Right hindlimb (tissue), 1 donor: ENCODE data around the gene B4GALT5.
A peak's percentile ranks its signal among the peaks of the same experiment; 100 is the strongest.
"Not testable (repeated sequence)": the region's sequence is repeated elsewhere in the genome, so short reads cannot be mapped to it uniquely, and the experiment has no call there.

ENCODE experiments used
- DNase-seq: peaks from one replicate; pipeline ENCODE4 v3.0.0-alpha.2; 2018

B4GALT5 gene, protein sequence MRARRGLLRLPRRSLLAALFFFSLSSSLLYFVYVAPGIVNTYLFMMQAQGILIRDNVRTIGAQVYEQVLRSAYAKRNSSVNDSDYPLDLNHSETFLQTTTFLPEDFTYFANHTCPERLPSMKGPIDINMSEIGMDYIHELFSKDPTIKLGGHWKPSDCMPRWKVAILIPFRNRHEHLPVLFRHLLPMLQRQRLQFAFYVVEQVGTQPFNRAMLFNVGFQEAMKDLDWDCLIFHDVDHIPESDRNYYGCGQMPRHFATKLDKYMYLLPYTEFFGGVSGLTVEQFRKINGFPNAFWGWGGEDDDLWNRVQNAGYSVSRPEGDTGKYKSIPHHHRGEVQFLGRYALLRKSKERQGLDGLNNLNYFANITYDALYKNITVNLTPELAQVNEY

DNA sequence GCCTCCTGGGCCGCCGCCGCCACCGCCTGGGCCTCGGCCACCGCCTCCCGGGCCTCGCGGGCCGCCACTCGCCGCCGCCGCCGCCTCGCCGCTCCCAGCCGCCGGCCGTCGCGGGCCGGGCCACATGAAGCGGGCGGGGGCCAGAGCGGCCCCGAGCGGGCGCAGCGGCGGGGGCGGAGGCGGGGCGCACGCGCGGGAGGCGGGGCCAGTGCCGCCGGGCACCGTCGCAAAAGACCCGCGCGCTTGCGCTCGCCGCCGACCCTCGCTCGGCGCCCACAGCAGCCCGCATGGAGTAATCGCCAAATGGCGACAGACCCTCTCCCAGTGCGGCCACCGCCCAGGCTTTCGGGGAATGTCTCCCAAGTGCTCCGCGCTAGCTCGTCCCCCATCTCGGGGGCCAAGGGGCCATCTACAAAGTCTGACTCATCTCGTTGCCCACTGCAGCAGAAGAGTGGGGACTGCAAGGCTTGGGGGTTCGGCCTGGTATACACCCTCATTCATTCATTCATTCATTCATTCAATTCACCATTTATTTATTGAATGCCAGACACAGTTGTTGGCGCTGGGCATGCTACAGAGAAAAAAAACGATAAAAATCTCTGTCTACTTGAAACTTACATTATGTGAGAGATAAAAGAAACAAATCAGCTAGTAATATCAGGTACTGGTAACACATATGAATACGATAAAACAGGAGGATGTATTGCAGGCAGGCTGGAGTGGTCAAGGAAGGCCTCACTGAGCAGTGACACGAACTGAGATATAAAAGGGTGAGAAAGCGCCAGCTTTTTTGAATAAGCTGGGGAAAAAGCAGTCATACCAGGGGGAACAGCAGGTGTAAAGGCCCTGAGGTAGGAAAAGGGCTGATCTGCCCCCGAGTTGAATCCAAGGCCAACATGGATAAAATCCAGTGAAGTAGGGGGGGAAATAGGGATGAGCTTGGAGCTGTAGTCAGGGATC, at the start of gene B4GALT5:
Gene B4GALT5, minus strand, starts transcription at position 126 of the 960 bp plus-strand sequence. CDS start 188 bp downstream, outside the sequence.
- DNase-seq = peak; percentile 90

DNA sequence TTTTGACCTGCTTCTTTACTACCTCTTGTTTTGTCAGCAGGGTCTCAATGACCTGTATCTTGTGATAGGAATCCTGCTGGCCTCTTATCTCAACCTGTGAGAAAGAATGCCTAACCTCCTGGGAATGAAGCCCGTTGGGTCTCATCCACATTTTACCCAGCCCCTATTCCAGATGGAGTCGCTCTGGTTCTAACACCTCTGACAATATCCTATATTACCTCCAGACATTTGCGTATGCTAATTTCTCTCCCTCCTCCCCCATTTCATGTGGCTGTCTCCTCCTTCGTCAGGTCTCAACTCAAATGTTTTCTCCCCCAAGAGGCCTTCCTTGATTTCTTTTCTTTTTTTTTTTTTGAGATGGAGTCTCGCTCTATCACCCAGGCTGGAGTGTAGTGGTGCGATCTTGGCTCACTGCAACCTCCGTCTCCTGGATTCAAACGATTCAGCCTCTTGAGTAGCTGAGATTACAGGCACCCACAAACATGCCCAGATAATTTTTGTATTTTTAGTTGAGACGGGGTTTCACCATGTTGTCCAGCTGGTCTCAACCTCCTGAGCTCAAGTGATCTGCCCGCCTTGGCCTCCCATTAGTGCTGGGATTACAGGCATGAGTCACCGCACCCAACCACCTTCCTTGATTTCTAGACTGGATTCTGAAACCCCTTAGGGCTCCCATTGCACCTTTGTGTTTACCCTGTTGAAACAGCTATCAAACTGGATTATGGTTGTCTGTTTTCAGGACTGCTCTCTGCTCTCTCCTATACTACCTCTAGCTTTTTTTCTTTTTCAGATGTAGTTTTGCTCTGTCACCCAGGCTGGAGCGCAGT, 49.5 kb upstream of the B4GALT5 start:
- no peak for DNase-seq

DNA sequence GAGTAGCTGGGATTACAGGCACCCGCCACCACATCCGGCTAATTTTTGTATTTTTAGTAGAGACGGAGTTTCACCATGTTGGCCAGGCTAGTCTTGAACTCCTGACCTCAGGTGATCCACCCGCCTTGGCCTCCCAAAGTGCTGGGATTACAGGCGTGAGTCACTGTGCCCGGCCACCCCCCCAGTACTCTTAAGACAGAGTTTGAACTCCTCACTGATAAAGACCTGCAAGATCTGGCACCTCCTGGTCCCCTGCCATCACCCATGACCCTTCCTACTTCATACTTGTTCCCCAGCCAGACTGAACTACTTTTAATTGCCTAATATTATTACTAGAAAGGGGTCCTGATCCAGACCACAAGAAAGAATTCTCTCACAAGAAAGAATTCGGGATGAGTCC, 48.2 kb upstream of the B4GALT5 start:
- not testable (repeated sequence) for DNase-seq

DNA sequence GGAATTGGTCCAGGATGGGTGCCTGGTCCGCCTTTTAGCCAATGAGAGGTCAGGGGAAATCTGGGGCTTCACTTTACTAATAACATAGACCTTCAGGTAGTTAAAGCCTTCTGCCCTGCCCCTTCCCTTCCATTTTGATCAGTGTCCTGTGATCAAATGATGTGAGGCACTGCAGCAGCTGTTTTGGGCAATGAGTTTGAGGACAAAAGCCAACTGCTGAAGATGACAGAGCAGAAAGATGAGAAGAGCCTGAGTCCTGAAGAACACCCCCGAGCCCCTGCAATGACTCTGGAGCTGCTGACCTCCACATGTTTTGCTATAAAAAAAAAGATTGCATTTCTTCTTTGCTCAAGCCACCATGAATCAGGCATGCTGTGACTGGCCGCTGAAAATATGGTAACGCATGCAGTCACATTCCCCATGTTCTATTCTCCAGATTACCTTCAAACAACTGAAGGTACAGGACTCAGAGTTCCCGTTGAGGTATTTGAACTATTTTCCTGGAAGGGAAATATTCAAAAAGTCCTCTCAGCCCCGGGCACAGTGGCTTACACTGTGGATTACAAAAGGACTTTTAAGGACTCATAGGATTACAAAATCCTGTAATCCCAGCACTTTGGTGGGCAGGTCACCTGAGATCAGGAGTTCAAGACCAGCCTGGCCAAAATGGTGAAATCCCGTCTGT, 45.7 kb upstream of the B4GALT5 start:
- no peak for DNase-seq

DNA sequence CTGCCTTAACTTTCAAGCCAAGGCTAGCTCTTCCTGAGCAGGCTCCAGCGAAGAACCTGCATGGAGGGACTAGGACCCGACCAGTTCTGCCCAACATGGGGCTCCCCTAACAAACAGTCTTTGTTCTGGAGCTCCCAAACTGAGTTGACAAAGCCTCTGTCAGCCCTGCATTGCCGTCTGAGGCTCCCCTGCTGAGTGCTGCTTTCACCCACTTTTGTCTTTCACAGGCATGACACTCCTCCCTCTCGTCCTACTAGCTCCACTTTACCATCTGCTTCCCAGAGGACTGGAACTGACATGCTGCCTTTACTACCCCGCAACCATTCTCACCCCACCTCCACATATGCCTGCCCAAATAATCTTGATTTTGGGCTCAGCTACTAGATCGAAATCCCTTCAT, 45.1 kb upstream of the B4GALT5 start:
- DNase-seq = no peak

DNA sequence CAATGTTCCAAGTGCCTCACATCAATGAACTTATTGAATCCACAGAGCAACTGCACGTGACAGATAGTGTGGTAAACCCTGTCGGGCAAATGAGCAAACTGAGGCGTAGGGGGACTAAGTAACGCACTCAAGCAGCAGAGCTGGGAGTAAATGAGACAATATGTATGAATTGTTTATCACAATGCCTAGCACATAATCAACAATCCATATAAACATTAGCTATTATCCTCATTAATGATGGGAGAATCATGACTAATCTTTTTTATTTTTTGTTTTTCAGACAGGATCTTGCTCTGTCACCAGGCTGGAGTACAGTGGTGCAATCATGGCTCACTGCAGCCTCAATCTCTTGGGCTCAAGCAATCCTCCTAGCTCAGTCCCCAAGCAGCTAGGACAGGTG, 43.9 kb upstream of the B4GALT5 start:
- no peak for DNase-seq

DNA sequence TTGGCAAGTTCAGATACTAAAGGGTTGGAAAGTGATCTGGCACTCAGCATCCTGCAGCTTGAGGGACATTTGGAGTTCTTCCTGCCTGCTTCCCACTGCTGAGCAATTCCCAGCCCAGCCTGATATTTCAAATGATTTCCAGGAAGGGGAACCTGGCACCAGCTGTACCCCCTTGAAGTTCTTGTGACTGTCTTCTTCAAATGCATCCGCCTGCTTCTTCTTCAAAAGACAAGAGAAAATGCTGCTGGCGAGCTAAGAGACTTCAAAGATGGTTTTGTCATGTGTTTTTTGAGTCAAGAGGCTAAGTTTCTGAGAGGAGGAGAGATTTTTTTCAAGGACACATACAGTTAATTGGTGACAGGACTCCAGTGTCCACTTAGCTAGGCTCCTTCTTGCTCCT, 42.6 kb upstream of the B4GALT5 start:
- DNase-seq = no peak

DNA sequence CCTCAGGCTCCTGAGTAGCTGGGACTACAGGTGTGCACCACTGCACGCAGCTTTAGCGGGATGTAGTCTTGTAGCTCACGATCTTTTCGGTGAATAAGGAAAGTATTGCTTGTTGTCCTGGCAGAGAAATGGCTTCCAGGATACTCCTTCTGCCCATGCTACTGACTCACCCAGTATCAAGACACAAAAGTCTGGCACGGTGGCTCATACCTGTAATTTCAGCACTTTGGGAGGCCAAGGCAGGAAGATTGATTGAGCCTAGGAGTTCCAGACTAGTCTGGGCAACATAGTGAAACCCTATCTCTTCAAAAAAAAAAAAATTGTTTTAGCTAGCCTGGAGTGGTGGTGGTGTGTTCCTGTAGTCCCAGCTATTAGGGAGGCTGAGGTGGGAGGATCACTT, 40.9 kb upstream of the B4GALT5 start:
- DNase-seq = no peak

DNA sequence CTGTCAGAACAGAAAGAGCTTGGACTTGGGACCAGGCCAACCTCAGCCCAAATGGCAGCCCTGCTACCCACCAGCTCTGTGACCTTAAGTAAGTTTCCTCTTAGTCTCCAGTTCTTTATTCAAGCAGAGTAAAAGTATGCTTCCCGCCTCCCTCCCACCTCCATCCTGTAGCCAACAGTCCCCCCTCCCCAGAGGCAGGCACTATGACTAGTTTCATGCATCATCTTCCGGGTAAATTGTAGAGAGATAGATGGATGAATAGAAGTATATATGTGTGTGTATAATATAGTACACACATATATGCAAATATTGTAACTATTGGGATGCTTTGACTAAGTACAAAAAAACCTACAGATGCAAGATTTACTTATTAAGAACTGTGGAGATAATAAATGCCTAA, 39.5 kb upstream of the B4GALT5 start:
- no peak for DNase-seq

DNA sequence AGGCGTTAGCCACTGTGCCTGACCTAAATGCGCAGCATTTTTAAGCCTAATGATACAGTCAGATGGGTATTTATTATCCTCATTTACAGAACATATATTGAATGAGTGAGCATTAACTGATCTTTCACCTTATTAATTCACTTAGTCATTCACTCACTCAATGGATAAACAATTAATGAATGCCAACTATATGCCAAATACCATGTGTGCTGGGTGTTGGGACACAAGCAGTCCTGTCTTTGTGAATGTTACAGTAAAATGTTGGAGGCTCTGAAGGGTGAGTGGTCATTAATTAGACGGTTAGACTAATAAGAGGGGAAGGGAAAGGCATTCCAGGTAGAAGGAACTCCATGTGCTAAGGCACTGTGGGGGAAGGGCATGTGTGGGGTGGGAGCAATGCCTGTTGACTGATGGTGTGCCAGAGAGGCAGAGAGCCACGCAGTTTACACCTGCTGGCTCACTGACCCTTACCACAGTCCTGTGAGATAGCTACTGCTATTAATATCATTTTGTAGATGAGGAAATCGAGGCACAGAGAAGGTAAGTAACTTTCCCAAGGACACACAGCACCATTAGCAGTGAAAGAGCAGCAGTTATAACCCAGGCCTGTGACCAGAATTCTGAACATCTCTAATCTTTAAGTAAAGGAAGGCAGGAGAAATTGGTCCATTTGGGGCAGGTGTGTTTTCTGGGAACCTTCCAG, 38.7 kb upstream of the B4GALT5 start:
- no peak for DNase-seq

DNA sequence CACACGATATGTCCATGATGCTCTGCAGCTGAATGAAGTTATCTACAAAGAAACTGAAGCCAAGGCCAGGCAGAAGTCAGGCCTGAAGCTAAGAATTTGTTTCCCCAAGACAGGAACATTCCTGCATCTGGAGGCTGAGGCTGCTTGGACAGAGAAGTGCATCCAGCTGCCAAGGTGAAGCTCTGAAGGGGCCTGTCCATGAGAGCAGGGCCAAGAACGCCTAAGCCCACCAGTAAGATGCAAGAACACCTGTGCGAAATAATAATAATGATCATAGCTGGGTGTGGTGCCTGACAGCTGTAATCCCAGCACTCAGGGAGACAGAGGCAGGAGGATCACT, 37.7 kb upstream of the B4GALT5 start:
- peak; percentile 65 for DNase-seq

DNA sequence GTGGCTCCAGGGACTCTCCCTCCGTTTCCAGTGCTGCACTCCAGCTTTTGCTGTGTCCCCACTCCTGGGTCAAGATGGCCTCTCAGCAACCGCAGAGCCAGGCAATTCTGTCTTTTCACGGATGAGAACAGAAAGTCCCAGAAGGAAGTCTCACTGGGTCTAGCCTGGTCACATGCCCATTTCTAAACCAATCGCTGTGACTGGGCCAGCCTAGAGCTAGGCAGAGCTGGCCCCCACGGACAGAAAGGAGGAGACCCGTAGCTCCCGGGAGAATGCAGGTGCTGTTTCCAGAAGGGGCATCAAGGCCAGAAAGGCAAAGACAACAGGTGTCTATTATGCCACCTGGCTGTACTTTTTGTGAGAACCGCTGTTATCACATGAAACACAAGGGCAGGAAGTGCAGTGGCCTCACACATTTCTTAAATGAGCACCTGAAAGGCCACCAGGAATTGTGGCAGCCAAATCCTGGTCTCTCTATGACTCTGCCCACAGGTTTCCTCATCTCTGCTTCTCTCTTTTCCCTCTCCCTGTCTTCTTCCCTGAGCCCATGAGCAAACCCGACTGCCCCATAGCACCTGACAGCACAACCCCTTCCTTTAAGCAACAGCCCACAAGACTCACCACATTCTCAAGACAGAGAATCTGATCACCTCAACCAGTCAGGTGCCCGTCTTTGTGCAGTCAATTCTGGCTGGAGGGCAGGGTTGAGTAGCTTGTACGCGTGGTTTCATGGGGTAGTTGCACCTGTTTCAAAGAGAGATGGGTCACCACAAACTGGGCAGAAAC, 37.1 kb upstream of the B4GALT5 start:
- DNase-seq = no peak

DNA sequence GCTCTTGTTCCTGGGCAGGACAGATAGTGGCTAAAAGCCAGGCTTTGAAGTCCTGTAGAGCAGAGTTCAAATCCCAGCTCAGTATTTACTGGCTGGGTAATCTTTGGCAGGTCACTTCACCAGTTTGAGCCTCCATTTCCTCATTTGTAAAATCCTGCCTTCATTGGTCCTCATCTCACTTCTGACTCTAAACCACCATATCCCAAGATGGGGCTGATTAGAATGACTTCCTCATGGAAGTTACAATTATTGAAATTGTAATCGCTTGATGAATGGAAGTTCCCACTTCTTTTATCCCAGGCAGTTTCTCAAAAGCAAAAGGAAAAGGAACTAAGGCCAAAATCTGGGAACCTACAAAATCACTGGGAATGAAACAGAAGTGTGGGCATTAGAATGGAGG, 35.9 kb upstream of the B4GALT5 start:
- DNase-seq = no peak

DNA sequence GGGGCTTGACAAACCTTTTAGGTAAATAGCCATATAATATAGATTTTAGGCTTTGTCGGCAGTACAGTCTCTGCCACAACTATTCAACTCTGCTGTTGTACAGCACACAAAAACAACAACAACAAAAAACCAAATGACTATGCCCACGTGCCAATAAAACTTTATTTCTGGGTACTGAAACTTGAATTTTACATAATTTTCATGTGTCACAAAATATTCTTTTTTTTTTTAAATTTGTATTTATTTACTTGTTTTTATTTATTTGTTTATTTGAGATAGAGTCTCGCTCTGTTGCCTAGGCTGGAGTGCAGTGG, 34.8 kb upstream of the B4GALT5 start:
- no peak for DNase-seq

DNA sequence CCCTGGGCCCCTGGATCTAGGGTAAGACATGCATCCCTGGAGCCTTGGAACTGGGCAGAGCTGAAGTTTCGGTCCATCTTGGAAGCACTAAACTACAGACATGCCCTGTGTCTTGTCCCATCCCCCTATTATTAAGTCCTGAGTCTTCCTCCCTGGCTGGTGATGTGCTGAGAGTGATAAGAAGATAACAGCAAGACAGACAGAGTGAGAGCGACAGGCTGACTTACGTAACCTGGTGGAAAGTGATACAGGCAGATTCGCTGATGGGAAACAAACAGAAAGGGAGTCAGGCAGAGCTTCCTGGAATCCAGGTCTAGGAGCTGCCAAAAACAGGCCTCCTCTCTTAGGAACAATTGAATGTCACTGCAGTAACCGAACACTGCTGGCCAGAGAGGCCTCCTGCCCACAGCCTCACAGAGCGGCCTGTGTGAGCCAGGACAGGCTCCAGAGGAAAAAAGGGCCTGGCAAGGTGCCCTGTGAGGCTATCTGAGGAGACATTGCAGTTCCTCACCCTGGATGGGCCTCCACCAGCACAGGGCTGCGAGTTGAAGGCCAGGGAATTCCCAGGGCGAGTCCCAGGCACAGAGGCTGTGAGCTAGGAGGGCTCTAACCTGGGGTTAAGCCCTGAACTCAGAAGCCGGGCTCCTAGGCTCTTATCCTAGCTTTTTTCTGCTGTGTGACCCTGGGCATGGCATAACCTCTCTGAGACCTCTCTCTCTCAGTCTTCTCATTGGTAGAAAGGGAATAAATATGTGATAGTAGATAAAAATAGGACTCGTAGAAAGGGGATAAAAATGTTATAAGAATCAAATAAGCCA, 34.2 kb upstream of the B4GALT5 start:
- peak; percentile 89 for DNase-seq

DNA sequence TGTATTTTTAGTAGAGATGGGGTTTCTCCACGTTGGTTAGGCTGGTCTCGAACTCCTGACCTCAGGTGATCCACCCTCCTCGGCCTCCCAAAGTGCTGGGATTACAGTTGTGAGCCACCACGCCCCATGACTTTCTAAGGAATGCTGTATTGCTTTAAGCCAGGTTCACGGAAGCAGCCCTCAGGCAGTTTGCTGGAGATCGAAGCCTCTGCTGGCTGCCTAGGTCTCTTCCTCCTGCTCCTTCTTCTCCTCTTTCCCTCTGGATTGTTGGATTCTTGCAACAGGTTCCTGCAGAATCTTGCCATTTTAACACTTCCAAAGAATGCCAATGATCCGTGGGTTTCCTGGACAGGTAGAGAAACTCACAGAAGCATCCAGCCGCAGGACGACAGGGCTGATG, 29.3 kb upstream of the B4GALT5 start:
- DNase-seq = no peak

DNA sequence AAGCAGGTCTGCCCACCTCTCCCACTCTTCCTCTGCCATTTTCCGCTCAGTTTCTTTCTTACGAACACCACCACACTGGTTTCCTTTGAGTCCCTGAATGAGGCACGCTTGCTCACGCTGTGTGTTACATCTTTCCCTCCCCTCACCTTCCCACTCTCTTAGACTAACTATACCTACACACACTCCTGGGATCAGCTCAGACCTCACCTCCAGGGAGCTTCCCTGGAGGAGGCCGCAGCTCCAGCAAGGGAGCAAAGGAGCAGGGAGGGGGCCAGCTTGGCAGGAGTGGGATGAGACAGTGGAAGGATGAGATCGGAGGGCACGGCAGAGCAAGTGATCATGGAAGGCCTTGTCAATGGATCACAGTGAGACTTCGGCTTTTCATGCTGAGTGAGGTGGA, 28.3 kb upstream of the B4GALT5 start:
- DNase-seq = no peak

DNA sequence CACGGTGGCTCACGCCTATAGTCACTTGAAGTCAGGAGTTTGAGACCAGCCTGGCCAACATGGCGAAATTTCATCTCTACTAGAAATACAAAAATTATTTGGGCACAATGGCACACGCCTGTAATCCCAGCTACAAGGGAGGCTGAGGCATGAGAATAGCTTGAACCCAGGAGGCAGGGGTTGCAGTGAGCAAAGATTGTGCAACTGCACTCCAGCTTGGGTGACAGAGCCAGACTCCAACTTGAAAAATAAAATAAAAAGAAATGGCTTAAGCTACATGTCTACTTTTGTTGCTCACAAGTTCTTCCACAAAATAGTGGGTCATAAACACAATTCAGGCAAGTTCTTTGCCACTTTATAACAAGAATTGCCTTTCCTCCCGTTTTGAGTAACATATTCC, 27.1 kb upstream of the B4GALT5 start:
- DNase-seq = no peak

DNA sequence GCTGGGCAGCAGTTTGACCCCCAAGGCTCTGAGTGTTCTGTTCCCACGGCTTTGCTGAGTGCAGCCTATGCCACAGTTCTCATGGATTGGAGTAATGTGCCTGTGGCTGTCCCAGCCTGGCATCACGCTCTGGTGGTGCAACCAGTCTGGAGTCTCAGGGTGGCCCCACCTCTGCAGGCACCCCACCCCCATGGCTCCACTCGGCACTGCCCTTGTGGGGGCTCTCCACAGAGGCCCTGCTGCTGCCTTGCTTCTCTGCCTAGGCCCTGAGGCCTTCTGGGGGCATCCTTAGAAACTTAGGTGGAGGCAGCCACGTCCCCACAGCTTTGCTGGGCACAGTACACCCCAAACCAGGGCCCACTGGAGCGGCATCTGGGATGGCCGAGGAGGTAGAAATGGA, 25.4 kb upstream of the B4GALT5 start:
- DNase-seq = no peak

DNA sequence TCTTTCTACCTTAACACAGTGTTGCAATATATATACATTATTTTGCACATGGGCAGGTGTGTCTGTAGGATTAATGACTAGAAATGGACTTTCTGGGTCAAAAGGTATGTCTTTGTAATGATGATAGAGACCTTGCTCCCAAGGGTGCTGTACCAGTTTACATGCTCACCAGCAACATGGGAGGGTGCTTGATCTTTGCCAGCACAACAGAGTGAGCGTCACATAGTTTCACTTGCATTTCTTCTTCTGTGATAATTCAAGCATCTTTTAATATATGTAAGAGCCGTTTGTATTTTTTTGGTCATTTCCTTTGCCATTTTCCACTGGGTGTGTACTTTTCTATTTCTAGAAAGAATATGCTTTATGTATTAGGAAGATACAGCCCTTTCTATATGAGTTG, 23.6 kb upstream of the B4GALT5 start:
- no peak for DNase-seq
